H1 (cell line): ENCODE results near the gene DYSF. TPM values are rescaled to one million over a fixed set of nuclear protein-coding genes. Genes with fewer than 3 reads are reported as not detected.

Source experiments
- ATF2 ChIP-seq: IDR thresholded peaks from 2 replicates; pipeline ENCODE4 v1.6.1; 2012; ENCODE audit warnings: low read length, inconsistent platforms
- CBX5 ChIP-seq: fragments of 300-800, 300-1000 bp; sonication (generic); IDR thresholded peaks from 2 replicates; pipeline ENCODE4 v1.7.1; 2016; ENCODE audit warnings: antibody characterized with exemption, low read length, low read depth
- SUZ12 ChIP-seq: fragments of 200-600 bp; sonication (generic); IDR thresholded peaks from 2 replicates; pipeline ENCODE4 v1.6.1; 2012; ENCODE audit warnings: mild to moderate bottlenecking, inconsistent platforms, low read length, moderate library complexity, mixed read lengths
- polyA plus RNA-seq, 7 experiments: library from polyadenylated mRNA; depleted of rRNA in 3 of 7; stranded (reverse) in 5 of 7; unstranded in 2 of 7; fragments of >200 nt in 5 of 7; fragments of 200-250 nt in 2 of 7; gene quantifications; 1 replicate in 5 of 7; 2 replicates in 1 of 7; 4 replicates in 1 of 7; pipeline versions ENCODE4 v1.2.1 to v1.2.3, GENCODE V29; 2011 to 2013; ENCODE audit warnings: missing spikeins in 2 of 7, mixed read lengths in 2 of 7
- total RNA-seq: library from RNA; stranded (reverse); fragmentation: NEBNext Ultra II Directional; extraction: Animal tissue kit (Norgen Biotek cat#: 25700); gene quantifications from 2 replicates; pipeline ENCODE4 v1.2.1, GENCODE V29; 2021

Gene DYSF
- total and polyA plus RNA-seq, 2 of the 8 experiments (the other 6 are each of a cell fraction or from before 2014, with no cell fraction given): 5.8 to 7.1 TPM

GRCh38 chr2:71646028-71646427 lies 192.7 kb downstream of the DYSF start (continued):
- no peak for TF ChIP-seq CBX5
- TF ChIP-seq ATF2: no peak
- TF ChIP-seq SUZ12: no peak
